ENCODE data around the gene BEX3. TPM values are rescaled to one million over a fixed set of nuclear protein-coding genes. Genes with fewer than 3 reads are reported as not detected.
A peak's percentile ranks its signal among the peaks of the same experiment; 100 is the strongest.

Gene BEX3
- total and polyA plus RNA-seq, 10 donors = 35.3 to 127 (median 79.3) TPM

GRCh38 chrX:103360092-103360491 is 16.2 kb upstream of the BEX3 start:
- Histone ChIP-seq H3K9me3 (no peaks in the 10 kb centered on the region), H3K27me3 (replicated peaks in 1 of 7) (peaks cover 0 to 18% (median 0%) of the 10 kb centered on the region in 7 donors), H3K27ac (peak overlapping the region in 1 of 8 donors; percentile 0), H3K4me1 (no peaks in the 10 kb centered on the region), H3K36me3 (no peaks in the 10 kb centered on the region), H3K4me3 (no peak overlapping the region)
- WGBS, 5 donors = 45 to 75% (median 63%) methylated on average over 2 of the region's 2 CpGs
- TF ChIP-seq POLR2A (IDR thresholded peaks at IDR 0.05) (no peak), POLR2AphosphoS5 (IDR thresholded peaks at IDR 0.05) (peak in 1 of 3 donors; percentile 65)
- intact Hi-C loops (cut with DNase I; ENCODE audit: low total_unique reads) = no loop called here
- no peak for DNase-seq

- Histone ChIP-seq H3K36me3 (no peaks in the 10 kb centered on the region), H3K27ac (peak overlapping the region in 1 of 8 donors; percentile 0), H3K4me3 (no peak overlapping the region), H3K27me3 (replicated peaks in 1 of 7) (peaks cover 0 to 11% (median 0%) of the 10 kb centered on the region in 7 donors), H3K9me3 (no peaks in the 10 kb centered on the region), H3K4me1 (no peaks in the 10 kb centered on the region)
- intact Hi-C loops (cut with DNase I; ENCODE audit: low total_unique reads) = no loop called here
- no peak for DNase-seq
- TF ChIP-seq CTCF (IDR thresholded peaks at IDR 0.05 in 8 of 11, conservative IDR thresholded peaks at IDR 0.05 in 3 of 11) (no peak), POLR2AphosphoS5 (IDR thresholded peaks at IDR 0.05) (no peak), POLR2A (IDR thresholded peaks at IDR 0.05) (no peak)
- WGBS, 5 donors = 32 to 100% (median 58%) methylated on average over 1 to 2 of the region's 2 CpGs
Measured at GRCh38 chrX:103360916-103361315, 15.4 kb upstream of the BEX3 start.

GRCh38 chrX:103361798-103362197 is 14.5 kb upstream of the BEX3 start:
- H3K36me3 ChIP-seq = no peaks in the 10 kb centered on the region
- TF ChIP-seq POLR2AphosphoS5 (IDR thresholded peaks at IDR 0.05) = no peak
- TF ChIP-seq POLR2A (IDR thresholded peaks at IDR 0.05) = no peak
- TF ChIP-seq CTCF (IDR thresholded peaks at IDR 0.05 in 8 of 11, conservative IDR thresholded peaks at IDR 0.05 in 3 of 11) = no peak
- WGBS, 5 donors = 27 to 78% (median 34%) methylated on average over 1 of the region's 1 CpG
- no peak overlapping the region for H3K4me3 ChIP-seq
- intact Hi-C loops (cut with DNase I; ENCODE audit: low total_unique reads) = no loop called here
- no peak for DNase-seq
- H3K4me1 ChIP-seq = no peaks in the 10 kb centered on the region
- H3K9me3 ChIP-seq = no peaks in the 10 kb centered on the region
- H3K27me3 ChIP-seq (replicated peaks in 1 of 7) = peaks cover 0 to 2% (median 0%) of the 10 kb centered on the region in 7 donors
- H3K27ac ChIP-seq = no peak overlapping the region

- H3K27me3 ChIP-seq (replicated peaks in 1 of 7) = no peaks in the 10 kb centered on the region
- intact Hi-C loops (cut with DNase I; ENCODE audit: low total_unique reads) = no loop called here
- H3K27ac ChIP-seq = no peak overlapping the region
- TF ChIP-seq POLR2AphosphoS5 (IDR thresholded peaks at IDR 0.05) = no peak
- TF ChIP-seq CTCF (IDR thresholded peaks at IDR 0.05 in 8 of 11, conservative IDR thresholded peaks at IDR 0.05 in 3 of 11) = no peak
- TF ChIP-seq POLR2A (IDR thresholded peaks at IDR 0.05) = no peak
- 31 to 81% (median 61%) methylated on average over 1 of the region's 1 CpG for WGBS, 5 donors
- no peak overlapping the region for H3K4me3 ChIP-seq
- no peak for DNase-seq
- no peaks in the 10 kb centered on the region for H3K4me1 ChIP-seq
- H3K9me3 ChIP-seq = no peaks in the 10 kb centered on the region
- no peaks in the 10 kb centered on the region for H3K36me3 ChIP-seq
Measured at GRCh38 chrX:103362474-103362873, 13.9 kb upstream of the BEX3 start.

GRCh38 chrX:103363046-103363445 is 13.3 kb upstream of the BEX3 start:
- WGBS, 5 donors = 82 to 95% (median 89%) methylated on average over 2 of the region's 2 CpGs
- no peaks in the 10 kb centered on the region for H3K4me1 ChIP-seq
- H3K4me3 ChIP-seq = no peak overlapping the region

More at GRCh38 chrX:103363046-103363445, 13.3 kb upstream of the BEX3 start:
- intact Hi-C loops (cut with DNase I; ENCODE audit: low total_unique reads) = no loop called here
- Histone ChIP-seq H3K36me3 (no peaks in the 10 kb centered on the region), H3K27me3 (replicated peaks in 1 of 7) (no peaks in the 10 kb centered on the region), H3K27ac (no peak overlapping the region), H3K9me3 (no peaks in the 10 kb centered on the region)
- DNase-seq = no peak
- no peak for TF ChIP-seq POLR2AphosphoS5 (IDR thresholded peaks at IDR 0.05)
- TF ChIP-seq CTCF (IDR thresholded peaks at IDR 0.05 in 8 of 11, conservative IDR thresholded peaks at IDR 0.05 in 3 of 11) = no peak
- TF ChIP-seq POLR2A (IDR thresholded peaks at IDR 0.05) = no peak

Measured in spleen (tissue), 11 donors.